Jurkat, Clone E6-1 (cell line): Measurements from ENCODE around the gene CD8B2. TPM values are rescaled to one million over a fixed set of nuclear protein-coding genes. Genes with fewer than 3 reads are reported as not detected.
"Not testable (repeated sequence)": the region's sequence is repeated elsewhere in the genome, so short reads cannot be mapped to it uniquely, and the experiment has no call there.

Experiments used
- DNase-seq: peaks from one replicate; pipeline ENCODE4 v3.0.0-alpha.2; 2011; ENCODE audit warnings: low read depth, low spot score
- H3K4me3 ChIP-seq: 2 replicates; pipeline ENCODE4 v1.5.1; 2011; ENCODE audit warnings: mild to moderate bottlenecking, low read length, control low read depth, moderate library complexity
- polyA plus RNA-seq: library from polyadenylated mRNA; unstranded; fragments of >200 nt; gene quantifications from one replicate; pipeline ENCODE4 v1.2.1, GENCODE V29; 2012; ENCODE audit warnings: missing spikeins; ENCODE audit not compliant: insufficient read length, insufficient read depth

The CD8B2 gene
- polyA plus RNA-seq, result not detected

GRCh38 chr2:106486551-106487385 is at the start of gene CD8B2:
TSS of gene CD8B2 (plus strand) at chr2:106487364. CDS start at chr2:106487427, 63 bp downstream.
- DNase-seq, H3K4me3 ChIP-seq: not testable (repeated sequence)

GRCh38 chr2:106461882-106462281 is 25.3 kb upstream of the CD8B2 start:
- DNase-seq, H3K4me3 ChIP-seq: not testable (repeated sequence)

DNA sequence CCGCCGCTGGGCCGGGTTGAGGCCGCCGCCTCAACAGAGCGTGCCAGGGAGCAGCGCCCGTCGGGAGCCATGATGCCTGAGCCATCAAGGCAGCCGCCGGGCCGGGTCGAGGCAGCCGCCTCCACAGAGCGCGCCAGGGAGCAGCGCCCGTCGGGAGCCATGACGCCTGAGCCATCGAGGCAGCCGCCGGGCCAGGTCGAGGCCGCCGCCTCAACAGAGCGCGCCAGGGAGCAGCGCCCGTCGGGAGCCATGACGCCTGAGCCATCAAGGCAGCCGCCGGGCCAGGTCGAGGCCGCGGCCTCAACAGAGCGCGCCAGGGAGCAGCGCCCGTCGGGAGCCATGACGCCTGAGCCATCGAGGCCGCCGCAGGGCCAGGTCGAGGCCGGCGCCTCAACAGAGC is 19.6 kb upstream of the CD8B2 start:
- not testable (repeated sequence) for DNase-seq, H3K4me3 ChIP-seq

DNA sequence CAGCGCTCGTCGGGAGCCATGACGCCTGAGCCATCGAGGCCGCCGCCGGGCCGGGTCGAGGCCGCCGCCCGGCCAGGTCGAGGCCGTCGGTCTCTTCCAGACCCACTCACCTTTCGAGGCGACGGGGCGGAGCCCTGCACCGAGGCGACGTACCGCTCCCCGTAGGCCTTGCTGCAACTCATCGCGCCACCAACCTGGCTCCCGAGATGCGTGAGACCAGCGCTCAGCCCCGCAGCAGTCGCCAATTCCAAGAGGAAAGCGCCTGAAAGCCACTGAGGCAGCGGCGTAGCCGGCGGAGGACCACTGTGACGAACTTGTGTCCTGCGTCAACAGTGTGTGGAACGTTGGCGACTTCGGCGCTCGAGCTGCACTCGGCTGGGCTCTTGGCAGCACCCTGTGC is 19.1 kb upstream of the CD8B2 start, which contains the start of gene RGPD3:
Gene RGPD3 (minus strand): TSS at position 307 of the 400 bp plus-strand sequence. CDS start 125 bp downstream, at position 182.
- DNase-seq, H3K4me3 ChIP-seq: not testable (repeated sequence)

GRCh38 chr2:106470658-106471057 is 16.5 kb upstream of the CD8B2 start:
- not testable (repeated sequence) for DNase-seq, H3K4me3 ChIP-seq

DNA sequence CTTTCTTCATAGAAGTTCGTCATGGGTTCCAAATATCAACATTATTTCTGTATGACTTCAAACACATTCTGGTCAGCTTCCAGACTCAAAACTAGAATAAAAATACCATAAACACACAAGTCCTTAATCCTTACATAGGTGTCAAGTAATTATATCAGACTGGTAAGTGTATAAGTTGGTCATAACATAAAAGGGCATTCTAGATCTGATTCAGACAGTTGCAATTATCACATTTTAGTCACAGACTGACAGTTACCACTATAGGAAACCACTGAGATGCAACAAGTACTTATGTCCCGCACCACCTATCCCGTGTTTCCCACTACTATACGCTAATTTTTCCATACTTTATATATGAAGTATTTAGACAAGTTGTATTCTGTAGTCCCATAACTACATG is 9.5 kb upstream of the CD8B2 start:
- not testable (repeated sequence) for DNase-seq, H3K4me3 ChIP-seq

DNA sequence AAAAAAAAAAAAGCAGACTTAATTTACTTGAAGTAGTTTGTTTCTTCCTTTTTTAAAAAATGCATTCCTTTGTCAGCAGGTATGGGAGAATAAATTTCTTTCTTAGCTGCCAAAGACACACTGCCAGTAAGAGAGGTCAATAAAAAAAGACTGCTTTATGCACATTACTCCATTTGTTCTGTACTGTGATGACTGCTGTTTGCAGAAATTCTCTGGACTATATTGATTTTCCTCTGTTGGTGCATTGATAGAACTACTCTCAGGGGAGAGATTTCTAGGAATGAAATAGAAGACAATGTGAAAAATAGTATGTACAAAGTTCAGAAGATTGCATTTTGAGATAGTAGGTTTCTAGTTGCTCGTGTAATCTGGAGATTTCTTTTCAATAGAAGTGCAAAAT is 7.6 kb upstream of the CD8B2 start:
- H3K4me3 ChIP-seq, DNase-seq: not testable (repeated sequence)

GRCh38 chr2:106487386-106488191 is 425 bp downstream of the CD8B2 start:
- H3K4me3 ChIP-seq, DNase-seq: not testable (repeated sequence)

DNA sequence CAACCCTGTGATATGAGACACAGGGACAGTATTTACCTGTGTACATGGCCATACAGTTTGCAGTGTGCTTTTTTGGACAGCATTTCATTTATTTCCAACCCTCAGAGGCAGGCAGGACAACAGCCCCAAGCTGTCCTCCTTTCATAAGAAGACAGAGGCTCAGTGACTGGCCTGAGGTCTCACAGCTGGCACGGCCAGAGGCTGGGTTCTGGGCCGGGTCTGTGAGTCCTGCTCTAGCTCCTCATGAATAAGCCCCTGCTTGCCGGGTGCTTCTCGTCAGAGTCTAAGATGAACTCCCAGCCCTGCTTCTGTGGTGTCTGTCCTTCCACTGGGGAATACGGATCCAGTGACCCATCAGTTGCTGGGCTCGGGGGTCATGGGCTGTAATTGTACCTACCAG is 2.5 kb downstream of the CD8B2 start:
- DNase-seq, H3K4me3 ChIP-seq: not testable (repeated sequence)

DNA sequence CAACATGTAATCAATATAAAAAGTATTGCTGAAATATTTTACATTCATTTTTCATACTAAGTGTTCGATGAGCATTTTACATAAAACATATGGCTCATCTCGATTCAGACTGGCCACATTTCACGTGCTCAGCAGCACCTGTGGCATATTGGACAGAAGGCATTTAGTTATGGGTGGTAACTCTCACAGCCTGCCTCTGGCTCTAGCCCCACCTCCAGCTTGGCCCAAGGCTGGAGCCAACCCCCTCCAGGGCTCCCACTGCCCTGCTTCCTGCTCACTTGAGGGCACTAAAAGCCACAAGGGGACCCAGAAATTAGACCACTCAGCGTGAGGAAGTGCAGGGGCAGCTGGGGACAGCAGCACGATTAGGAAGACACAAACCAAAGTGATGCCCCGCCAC is 5.2 kb downstream of the CD8B2 start:
- not testable (repeated sequence) for H3K4me3 ChIP-seq, DNase-seq

DNA sequence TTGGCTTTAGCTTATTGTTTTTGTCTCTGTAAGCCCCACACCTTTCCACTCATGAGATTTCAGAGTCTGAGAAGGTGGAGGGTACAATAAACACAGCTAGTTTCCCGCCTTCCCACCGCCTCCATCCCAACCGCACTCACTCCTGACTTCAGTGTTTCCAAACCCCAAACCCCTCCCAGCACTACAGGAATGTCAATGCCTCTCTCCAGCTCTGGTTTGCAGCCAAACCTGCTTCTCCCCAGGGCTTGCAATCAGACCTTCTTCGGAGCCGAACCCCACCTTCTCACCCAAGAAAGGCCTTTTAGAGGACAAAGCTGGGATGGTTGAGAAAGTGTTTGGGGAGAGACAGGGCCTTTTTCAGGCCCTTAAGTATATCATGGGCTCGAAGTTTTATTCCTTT is 5.7 kb downstream of the CD8B2 start:
- not testable (repeated sequence) for DNase-seq, H3K4me3 ChIP-seq

DNA sequence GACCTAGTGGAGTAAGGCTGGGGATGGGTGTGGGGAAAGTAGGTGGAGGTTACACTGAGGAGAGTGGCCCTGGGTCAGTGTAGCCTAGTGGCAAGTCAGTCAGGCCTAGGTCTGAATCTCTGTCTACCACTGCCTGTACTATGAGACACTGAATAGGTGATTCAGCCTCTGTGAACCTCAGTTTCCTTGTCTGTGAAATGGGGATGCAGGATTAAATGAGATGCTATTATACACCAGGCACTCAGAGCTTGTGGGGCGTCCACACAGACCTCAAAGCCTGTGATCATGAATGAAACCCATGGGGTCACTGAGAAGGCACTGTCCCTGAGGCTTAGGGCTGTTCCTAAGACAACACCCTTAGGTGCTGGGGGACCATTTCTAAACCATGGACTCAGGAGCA is 11.4 kb downstream of the CD8B2 start:
- H3K4me3 ChIP-seq, DNase-seq: not testable (repeated sequence)

DNA sequence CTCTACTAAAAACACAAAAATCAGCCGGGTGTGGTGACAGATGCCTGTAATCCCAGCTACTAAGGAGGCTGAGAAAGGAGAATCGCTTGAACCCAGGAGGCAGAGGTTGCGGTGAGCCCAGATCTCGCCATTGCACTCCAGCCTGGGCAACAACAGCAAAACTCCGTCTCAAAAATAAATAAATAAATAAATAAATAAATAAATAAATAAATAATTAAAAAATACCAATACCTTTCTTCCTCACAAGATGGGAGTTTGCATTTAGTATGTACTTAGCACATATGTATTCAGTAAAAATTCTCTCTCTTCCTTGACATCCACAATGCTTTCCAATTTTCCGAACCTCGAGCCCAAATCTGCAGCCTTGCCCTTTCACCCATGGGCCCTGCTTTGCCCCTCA is 13.2 kb downstream of the CD8B2 start:
- DNase-seq, H3K4me3 ChIP-seq: not testable (repeated sequence)

- not testable (repeated sequence) for DNase-seq
These were observed 15.2 kb downstream of the CD8B2 start for GRCh38 chr2:106502351-106502750.

GRCh38 chr2:106504192-106504591 is 17.0 kb downstream of the CD8B2 start:
- not testable (repeated sequence) for DNase-seq, H3K4me3 ChIP-seq

More at GRCh38 chr2:106502351-106502750, 15.2 kb downstream of the CD8B2 start:
- not testable (repeated sequence) for H3K4me3 ChIP-seq

GRCh38 chr2:106504787-106505186 is 17.6 kb downstream of the CD8B2 start:
- H3K4me3 ChIP-seq, DNase-seq: not testable (repeated sequence)

- H3K4me3 ChIP-seq, result not testable (repeated sequence)
- DNase-seq, result peak; percentile 9
These were observed 19.0 kb downstream of the CD8B2 start for GRCh38 chr2:106506002-106506687.

- H3K4me3 ChIP-seq, DNase-seq: not testable (repeated sequence)
These were observed 21.7 kb downstream of the CD8B2 start for GRCh38 chr2:106508660-106509373.
